CD4-positive, alpha-beta T cell treated with Interleukin-17A for 1 hour (primary cell): ENCODE data around the gene TYR.
"Not testable (repeated sequence)": the region's sequence is repeated elsewhere in the genome, so short reads cannot be mapped to it uniquely, and the experiment has no call there.

Experiments used
- DNase-seq: peaks from one replicate; pipeline ENCODE4 v3.0.0-alpha.2; 2020

Gene TYR

DNA sequence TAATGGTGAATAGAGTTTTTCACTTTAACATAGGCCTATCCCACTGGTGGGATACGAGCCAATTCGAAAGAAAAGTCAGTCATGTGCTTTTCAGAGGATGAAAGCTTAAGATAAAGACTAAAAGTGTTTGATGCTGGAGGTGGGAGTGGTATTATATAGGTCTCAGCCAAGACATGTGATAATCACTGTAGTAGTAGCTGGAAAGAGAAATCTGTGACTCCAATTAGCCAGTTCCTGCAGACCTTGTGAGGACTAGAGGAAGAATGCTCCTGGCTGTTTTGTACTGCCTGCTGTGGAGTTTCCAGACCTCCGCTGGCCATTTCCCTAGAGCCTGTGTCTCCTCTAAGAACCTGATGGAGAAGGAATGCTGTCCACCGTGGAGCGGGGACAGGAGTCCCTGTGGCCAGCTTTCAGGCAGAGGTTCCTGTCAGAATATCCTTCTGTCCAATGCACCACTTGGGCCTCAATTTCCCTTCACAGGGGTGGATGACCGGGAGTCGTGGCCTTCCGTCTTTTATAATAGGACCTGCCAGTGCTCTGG lies at the start of gene TYR:
Gene TYR (plus strand): TSS at position 185 of the 541 bp plus-strand sequence. CDS start 79 bp downstream, at position 264.
- no peak for DNase-seq

DNA sequence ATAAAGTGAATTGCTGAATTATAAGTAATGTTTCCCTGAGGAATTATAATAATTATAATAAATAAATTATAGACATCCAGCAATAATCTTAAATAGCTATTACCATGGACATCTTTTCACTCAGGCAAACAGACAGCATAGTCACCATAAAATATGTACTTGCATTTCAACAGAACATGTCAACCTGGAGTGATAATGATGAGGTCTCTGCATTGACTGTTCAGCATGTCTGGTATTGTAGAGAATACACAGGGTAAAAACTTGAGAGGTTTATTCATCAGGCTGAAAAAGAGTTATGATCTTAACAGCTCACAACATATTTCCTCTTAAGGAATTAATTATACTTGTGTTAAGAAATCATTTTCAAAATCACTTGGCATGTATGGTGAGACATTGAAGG lies 41.1 kb upstream of the TYR start:
- DNase-seq: no peak

DNA sequence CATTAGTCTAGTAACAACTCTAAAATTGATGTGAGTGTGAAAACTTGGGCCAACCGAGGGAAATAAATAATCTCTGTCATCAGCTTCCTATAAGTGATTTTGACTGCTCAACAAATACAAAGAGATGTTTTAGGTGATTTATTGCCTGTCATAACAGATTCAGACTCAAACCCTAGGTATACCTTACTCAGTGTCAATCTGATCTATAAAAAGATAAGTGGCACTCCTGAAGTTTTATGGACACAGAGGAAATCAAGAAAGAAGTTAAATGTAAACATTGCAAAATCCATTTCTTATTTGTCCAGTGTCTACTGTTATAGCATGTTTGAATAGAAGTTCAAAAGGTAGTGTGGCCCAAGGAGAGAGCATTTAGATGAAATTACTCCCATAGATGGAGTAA lies 30.4 kb upstream of the TYR start:
- no peak for DNase-seq

DNA sequence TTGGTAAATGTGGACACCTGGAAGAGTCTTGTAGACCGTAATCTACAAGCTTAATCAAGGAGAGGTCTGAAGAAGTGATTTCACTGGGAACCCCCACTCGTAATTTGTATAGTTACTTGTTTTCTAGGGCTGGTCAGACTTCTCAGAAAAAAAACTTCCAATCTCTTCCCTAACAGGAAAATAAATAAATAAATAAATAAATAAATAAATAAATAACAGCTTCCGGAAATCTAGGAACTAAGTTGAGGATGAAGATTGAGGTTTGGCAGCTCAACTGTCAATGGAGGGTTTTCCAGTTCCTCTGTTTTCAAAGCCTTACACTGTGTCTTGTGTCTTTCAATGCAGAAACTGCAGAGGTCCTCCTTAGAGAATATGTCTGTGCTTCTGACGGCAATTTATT lies 17.7 kb upstream of the TYR start:
- no peak for DNase-seq

DNA sequence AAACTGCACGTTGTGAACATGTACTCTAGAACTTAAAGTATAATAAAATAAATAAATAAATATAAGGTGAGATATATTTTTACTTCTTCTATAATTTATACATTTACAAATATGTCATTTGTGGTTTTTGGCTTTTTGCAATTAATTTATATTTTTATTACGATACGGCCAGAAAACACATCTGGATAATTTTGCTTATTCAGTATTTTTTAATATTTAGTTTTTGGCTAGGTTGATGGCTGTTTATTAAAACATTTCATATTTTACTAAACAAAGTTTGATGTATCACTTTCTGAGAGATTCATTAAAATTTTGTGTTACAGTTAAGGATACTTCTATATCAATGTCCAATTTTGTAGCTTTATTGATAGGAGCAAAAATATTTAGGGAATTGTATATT lies 15.7 kb upstream of the TYR start:
- DNase-seq: no peak

DNA sequence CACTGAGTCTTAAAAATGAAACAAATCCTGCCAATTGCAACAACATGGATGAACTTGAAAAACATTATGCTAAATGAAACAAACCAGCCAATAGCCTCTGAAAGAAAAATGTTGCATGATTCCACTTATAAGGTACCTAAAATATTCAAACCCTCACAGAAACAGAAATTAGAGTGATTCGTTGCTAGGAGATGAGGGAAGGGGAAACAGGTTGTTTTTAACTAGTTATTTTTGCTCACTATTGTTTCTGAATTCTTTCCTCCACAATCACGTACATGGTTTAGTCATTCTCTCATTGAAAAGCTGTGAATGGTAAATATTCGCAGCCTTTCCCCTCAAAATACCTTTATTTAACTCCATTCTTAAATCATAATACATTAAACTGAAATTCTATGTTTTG lies 14.0 kb upstream of the TYR start:
- no peak for DNase-seq

DNA sequence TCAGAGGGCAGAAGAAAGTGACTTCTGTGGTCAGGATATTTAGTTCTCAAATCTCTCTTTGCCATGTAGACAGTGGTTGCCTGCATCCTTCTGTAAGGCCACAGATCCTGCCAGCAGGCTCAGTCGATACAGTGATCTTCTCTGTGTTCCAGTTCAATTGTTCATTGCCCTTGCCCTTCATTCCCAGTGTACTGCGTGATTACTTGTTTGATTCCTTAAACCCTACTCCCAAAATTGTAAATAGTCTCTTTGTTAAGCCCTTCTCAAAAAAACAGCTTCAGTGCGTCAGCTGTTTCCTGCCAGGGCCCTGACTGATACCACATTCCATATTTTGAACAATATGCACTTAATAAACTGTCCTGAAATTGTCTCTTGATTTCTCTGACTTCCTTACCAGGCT lies 9.3 kb upstream of the TYR start:
- no peak for DNase-seq

DNA sequence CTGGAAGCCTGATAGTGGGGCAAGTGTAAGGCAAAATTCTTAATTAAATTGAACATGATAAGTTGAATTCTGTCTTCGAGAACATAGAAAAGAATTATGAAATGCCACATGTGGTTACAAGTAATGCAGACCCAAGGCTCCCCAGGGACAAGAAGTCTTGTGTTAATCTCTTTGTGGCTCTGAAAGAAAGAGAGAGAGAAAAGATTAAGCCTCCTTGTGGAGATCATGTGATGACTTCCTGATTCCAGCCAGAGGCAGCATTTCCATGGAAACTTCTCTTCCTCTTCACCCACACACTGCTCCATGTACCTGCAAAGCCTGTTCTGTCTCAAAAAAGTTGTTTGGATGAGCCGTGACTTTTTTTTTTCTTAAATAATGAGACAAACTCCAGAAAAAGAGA lies 1.9 kb upstream of the TYR start:
- no peak for DNase-seq

DNA sequence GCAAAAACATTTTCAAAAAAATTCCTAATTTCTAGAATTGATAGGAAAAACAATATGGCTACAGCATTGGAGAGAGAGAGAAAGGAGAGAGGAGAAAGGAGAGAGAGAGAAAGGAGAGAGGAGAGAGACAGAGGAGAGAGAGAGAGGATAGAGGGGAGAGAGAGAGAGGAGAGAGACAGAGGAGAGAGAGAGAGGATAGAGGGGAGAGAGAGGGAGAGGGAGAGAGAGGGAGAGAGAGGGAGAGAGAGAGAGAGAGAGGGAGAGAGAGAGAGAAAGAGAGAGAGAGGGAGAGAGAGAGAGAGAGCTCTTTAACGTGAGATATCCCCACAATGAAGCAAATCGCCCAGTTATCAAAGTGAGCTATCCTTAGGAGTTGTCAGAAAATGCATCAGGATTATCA lies 737 bp upstream of the TYR start:
- no peak for DNase-seq

DNA sequence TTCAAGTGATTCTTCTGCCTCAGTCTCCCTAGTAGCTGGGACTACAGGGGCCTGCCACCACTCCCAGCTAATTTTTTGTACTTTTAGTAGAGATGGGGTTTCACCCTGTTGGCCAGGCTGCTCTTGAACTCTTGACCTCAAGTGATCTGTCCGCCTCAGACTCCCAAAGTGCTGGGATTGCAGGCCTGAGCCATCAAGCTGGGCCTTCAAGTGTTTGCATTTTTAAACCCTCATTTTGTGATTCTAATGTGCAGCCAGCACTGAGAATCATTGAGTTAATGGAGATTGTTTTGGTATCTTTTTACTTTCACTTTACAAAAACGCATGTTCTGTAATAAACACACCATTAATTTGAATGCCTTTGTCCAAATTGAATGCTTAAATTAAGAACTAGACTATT lies 3.4 kb downstream of the TYR start:
- DNase-seq: no peak

DNA sequence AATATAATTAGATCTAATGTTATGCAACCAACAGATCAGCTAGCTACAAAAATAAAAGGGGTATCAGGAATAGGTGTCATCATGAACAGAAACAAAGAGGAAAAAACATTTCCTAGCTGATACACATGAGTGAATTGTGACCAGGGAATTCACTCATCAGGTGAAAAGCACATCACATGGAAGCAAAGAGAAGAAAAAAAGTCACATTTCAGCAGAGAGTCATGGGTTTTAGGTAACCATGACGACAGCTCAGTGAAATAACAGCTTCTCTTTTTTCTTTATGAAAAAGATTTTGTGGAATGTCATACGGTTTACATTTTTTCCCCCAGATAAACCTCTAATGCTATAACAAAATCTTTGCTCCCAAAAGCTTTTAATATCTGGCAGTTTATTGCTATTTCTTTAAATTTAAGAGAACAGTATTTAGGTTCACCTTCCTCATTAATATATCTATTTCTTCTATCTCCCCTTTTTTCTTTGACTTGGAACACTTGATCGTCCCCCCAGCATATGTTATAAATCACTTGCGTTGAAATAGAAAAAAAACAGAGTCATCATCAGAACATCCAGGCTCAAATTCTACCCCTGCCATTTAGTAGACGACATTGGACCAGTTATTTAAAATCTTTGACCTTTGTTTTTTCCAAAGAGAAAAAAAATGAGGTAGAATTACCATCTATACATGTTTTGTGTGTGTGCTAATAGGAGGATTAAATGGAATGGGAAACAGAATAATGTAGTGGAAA lies 5.3 kb downstream of the TYR start:
- no peak for DNase-seq

DNA sequence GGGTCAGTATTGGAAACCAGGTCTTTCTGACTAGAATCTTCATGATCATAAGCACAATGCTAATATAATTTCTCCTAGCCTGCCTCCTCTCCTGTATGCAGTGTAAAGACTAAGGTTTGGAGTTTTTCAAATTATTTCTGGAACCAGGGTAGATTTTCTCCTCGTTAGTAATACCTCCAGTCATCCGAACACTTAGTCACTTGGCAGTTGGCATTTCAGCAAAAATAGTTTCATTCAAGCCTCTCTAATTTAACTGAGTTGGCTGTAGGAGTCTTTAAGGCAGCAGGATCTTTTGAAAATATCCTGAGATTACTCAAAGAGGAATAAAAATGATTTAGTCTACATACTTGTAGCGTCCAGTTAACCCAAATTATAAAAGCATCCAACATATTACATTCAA lies 6.3 kb downstream of the TYR start:
- no peak for DNase-seq

DNA sequence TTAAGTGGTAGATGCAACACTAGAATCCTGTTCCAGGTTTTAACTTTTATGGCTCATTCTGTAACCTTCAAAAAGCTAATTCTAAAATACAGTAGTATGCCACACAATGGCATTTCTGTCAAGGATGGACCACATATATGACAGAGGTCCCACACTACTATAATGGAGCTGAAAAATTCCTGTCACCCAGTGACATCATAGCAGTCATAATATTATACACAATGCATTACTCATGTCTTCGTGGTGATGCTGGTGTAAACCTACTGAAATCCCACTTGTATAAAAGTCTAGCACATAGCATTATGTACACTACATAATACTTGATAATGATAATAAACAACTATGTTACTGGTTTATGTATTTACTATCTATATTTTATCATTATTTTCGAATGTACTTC lies 12.1 kb downstream of the TYR start:
- DNase-seq: no peak

DNA sequence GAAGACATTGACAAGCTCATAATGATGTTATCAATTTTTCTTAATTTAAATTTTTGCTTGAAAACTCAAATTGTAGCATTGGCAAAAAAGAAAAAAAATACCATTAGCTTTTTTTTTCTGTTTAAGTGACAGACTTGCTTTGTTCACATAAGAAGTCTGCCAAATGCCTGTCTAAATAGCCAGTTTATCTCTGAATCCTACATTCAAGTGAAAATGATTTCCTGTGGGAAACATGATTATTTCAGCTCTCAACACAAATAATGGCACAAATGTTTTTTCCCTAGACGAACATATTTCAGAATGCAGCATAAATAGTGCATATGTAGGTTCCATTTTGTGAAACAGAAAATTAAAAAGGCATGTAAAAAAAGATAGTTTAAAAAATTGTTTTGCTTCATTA lies 23.5 kb downstream of the TYR start:
- no peak for DNase-seq

DNA sequence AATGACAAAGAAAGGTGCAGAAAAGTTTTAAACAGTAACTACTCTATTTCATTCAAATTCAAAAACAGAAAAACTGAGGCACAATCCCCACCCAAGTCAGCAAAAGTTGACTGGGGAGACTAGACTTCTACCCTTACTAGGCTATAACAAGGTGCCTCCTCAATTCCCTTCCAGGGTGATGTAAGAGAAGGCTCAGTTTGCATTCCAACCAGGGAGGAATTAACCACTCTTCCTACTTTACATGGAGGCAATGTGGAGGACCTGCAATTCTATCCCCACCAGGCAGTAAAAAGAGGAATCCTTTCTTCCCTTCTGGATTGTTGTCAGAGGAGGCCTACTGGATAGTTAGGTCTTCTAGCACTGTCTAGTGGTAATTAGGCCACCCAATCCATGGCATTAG lies 26.1 kb downstream of the TYR start:
- no peak for DNase-seq

DNA sequence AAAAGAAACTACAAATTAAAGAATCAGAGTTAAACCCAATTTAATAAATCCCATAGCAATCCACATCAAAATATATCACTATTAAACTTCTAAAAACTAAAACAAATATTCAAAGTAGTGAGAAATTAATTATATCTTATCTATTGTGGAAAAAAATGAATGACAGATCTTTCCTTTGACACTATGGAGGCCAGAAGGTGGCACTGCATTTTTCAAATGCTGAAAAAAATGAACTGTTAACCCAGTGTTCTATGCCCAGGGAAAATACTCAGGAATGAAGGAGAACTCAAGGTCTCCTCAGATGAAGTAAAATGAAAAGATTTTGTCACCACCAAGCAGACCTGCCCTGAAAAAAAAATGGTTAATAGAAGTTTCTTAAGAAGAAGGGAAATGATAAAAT lies 27.7 kb downstream of the TYR start:
- DNase-seq: no peak

DNA sequence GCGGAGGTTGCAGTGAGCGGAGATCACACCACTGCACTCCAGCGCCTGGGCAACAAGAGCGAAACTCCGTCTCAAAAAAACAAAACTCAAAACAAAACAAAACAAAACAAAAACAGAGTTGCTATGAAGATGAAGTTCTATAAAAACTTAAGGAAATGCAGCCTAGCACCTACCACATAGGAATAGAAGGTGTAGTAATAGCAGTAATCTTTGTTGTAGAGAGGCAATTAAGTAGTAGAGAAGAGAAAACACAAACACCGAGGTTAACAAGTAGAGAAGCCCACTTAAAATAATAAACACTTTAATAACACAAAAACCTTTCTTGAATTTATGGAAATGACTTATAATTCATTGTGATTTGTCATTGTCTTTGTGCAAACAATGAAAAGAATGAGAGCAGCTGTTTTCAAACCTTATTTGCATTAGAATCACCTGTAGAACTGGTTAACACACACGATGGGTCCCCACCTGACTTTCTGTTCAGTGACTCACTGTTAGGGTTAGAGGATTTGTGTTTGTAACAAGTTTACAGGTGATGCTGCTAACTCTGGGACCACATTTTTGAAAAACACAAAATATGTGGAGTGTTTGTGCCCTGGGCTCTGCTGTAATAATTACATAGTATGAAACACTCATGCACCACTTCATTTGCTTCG lies 43.1 kb downstream of the TYR start:
- DNase-seq: no peak

DNA sequence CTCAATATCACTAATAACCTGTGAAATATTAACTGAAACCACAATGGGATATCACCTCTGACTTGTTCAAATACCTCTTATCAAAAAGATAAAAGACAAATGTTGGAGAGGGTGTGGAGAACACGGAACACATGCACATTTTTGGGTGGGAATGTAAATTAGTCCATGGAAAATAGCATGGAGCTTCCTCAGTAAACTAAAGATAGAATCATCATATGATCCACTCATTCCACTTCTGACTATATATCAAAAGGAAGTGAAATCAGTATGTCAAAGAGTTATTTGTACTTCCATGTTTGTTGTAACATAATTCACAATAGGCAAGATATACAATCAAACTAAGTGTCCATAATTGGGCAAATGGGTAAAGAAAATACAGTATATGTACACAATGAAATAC lies 57.4 kb downstream of the TYR start:
- no peak for DNase-seq

DNA sequence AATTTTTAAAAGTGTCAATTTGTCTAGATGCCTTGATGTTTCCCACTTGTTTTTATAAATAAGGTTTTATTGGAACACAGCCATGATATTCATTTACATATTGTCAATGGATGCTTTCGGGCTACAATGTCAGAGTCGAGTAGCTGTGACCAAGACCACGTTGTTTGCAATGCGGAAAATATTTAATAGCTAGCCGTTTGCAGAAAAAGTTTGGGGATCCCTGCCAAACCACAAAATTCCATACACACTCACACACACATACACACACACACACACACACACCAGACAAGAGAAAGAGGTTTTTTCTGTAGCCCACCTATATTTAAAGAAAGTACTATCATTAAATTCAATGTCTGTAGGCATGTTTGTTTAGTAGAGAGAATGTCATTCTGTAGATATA lies 58.3 kb downstream of the TYR start:
- DNase-seq: no peak

DNA sequence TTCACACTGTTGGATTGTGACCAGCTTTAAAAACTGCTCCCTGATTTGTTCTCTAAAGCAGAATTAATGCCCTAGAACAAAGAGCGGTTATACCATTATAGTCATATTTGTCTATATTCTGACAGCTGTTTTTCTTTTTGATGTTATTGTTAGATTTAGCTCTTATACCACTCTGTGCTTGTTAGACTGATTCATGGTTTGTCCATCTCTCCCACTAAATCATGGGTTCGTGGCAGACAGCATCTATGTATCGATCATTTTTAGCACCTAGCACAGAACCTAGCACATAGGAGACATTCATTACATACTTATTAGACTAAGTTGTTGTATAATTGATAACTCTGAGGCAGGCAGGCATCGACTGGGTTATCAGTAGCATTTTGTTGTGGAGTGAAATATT lies 69.3 kb downstream of the TYR start:
- not testable (repeated sequence) for DNase-seq

DNA sequence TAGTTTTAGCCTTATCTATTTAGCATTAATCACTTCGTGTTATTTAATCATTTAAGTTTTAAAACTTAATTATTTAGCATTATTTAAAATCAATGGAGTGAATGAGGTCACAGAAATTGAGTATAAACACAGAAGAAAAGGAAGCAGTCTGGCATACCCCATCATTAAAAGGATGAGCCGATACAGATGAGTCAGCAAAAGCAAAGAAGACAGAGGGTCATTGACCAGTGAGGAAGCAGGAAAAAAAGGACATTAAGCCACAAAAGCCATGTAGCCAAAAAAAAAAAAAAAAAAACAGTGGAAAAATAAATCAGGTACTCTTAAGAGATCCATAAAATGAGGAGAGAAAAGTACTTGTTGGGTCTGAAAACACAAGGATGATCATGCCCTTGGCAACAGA lies 71.5 kb downstream of the TYR start:
- no peak for DNase-seq

DNA sequence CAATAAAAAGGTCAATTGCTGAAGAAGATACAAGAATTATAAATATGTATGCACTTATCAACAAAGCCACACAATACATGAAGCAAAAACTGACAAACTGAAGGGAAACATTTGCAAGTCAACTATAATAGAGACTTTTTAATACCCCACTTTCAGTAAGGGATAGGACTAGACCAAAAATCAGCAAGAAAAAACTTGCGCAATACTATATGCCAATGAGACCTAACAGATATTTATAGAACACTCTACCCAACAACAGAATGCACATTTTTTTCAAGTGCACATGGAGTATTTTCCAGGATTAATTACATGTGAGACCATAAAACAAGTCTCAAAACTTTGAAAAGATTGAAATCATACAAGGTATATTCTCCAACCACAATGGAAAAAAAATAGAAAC lies 83.8 kb downstream of the TYR start:
- DNase-seq: not testable (repeated sequence)

DNA sequence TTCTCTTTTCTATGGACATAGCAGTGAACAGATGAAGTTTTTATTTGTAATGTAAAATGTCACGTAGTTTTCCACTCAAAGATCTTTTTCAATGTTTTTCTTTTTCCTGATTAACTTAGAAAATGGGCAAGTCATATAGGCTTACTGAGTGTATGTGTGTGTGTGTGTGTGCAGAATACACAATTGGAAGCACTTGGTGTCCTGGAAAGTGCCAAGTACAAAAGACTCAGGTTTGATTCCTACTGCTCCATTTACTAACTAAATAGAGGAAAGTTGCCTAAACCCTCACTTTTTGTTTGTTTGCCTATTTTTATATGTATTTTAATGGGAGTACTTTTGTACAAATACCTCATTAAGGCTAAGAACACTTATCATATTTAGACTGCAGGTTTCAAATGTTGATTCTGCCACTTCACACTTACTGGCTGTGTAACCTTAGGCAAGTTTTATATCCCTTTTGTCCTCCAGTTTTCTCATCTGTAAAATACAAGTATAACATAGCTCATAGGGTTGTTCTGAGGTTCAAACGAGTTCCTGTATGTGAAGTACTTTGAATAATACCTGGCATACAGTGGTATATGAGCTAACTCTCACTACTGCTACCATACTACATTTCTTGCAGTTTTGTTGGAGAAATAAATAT lies 90.1 kb downstream of the TYR start:
- DNase-seq: no peak

DNA sequence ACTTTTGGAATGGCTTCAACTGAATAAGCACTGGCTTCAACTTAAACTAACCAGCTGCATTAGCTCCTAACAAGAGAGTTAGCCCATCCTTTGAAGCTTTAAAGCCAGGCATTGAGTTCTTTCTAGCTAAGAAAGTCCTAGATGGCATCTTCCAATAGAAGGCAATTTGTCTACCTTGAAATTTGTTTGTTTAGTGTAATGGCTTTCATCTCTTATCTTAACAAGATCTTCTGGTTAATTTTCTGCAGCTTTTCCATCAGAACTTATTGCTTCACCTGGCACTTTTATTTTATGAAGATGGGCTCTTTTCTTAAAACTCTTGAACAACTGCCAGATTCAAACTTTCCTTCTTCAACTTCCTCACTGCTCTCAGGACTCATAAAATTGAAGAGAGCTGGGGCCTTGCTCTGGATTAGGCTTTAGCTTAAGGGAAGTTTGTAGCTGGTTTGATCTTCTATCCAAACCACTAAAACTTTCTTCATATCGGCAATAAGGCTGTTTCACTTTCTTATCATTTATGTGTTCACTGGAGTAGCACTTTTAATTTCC lies 94.9 kb downstream of the TYR start:
- DNase-seq: not testable (repeated sequence)
